Measurements from ENCODE around the gene GTF3A.

GRCh38 chr13:27391471-27391870 lies 32.9 kb upstream of the GTF3A start:
- TF ChIP-seq CTCF (IDR thresholded peaks at IDR 0.05), result no peak
- no peak for TF ChIP-seq POLR2A (IDR thresholded peaks at IDR 0.05)
